Gastrocnemius medialis (tissue), 4 donors: ENCODE data around the gene RBMX. TPM values are rescaled to one million over a fixed set of nuclear protein-coding genes. Genes with fewer than 3 reads are reported as not detected.
"Not testable (repeated sequence)": the region's sequence is repeated elsewhere in the genome, so short reads cannot be mapped to it uniquely, and the experiment has no call there.

Experiments used
- ATAC-seq, 2 donors: fragments of 150-250 bp; one replicate each; pipeline ENCODE4 v1.9.1; 2016
- DNase-seq, 2 donors: peaks; one replicate each; pipeline ENCODE4 v3.0.0-alpha.2; 2019
- H3K27ac ChIP-seq, 4 donors: fragments of 200-600 bp; sonication (generic); 1 replicate in 1 of 4; 2 replicates in 3 of 4; pipeline ENCODE4 v1.5.1; 2016 to 2018; ENCODE audit warnings: mild to moderate bottlenecking in 2 of 4, moderate library complexity in 1 of 4
- H3K27me3 ChIP-seq, 3 donors: fragments of 200-600 bp; sonication (generic) in 2 of 3; 1 replicate in 1 of 3; 2 replicates in 2 of 3; pipeline versions ENCODE4 v1.5.1 to v1.6.0; 2016 to 2019; ENCODE audit warnings: mild to moderate bottlenecking in 1 of 3, moderate library complexity in 1 of 3
- H3K36me3 ChIP-seq, 2 donors: fragments of 200-600 bp; sonication (generic) in 1 of 2; one replicate each; pipeline ENCODE4 v1.5.1; 2017 to 2018
- H3K4me1 ChIP-seq, 2 donors: fragments of 200-600 bp; sonication (generic) in 1 of 2; one replicate each; pipeline ENCODE4 v1.5.1; 2016 to 2017; ENCODE audit warnings: mild to moderate bottlenecking in 2 of 2
- H3K4me3 ChIP-seq, 4 donors: fragments of 200-600 bp; sonication (generic) in 3 of 4; 1 replicate in 1 of 4; 2 replicates in 3 of 4; pipeline ENCODE4 v1.5.1; 2016 to 2019; ENCODE audit warnings: mild to moderate bottlenecking in 2 of 4
- H3K9me3 ChIP-seq, 3 donors: fragments of 200-600 bp; sonication (generic) in 2 of 3; 1 replicate in 1 of 3; 2 replicates in 2 of 3; pipeline ENCODE4 v1.5.1; 2016 to 2019
- POLR2A ChIP-seq, 2 donors: fragments of 450-650 bp; IDR thresholded peaks; one replicate each; pipeline ENCODE4 v1.6.1; 2017; ENCODE audit warnings: antibody characterized with exemption in 2 of 2, mild to moderate bottlenecking in 2 of 2, moderate library complexity in 2 of 2
- in situ Hi-C, 4 donors: fragments of 200-750 bp; cut with MboI; loops; one replicate each; pipeline versions ENCODE4 v1.15.0 to v1.8.0; 2017; ENCODE audit warnings: low sequenced_read_pairs in 4 of 4
- intact Hi-C: fragments of 100-400 bp; cut with DNase I; formaldehyde crosslinking; loops from one replicate; pipeline ENCODE4 v1.15.1; 2023; ENCODE audit warnings: low total_unique reads
- total RNA-seq, 4 donors: library from RNA; depleted of rRNA; stranded (reverse); fragments of >200 nt; gene quantifications; one replicate each; pipeline versions ENCODE4 v1.1.0 to v1.2.3, GENCODE V29; 2016
- TF ChIP-seq, protein P1 (sequence below), 5 experiments: fragments of 450-650 bp in 3 of 5; fragments of 200-600 bp in 2 of 5; sonication (generic) in 2 of 5; IDR thresholded peaks in 4 of 5; conservative IDR thresholded peaks in 1 of 5; 1 replicate in 4 of 5; 2 replicates in 1 of 5; pipeline ENCODE4 v1.5.1; 2016 to 2019; ENCODE audit warnings: antibody characterized with exemption in 5 of 5, mild to moderate bottlenecking in 3 of 5, moderate library complexity in 3 of 5

The RBMX gene
- total RNA-seq, result 100 to 1,000 TPM; 113 to 339 (median 248) TPM

DNA sequence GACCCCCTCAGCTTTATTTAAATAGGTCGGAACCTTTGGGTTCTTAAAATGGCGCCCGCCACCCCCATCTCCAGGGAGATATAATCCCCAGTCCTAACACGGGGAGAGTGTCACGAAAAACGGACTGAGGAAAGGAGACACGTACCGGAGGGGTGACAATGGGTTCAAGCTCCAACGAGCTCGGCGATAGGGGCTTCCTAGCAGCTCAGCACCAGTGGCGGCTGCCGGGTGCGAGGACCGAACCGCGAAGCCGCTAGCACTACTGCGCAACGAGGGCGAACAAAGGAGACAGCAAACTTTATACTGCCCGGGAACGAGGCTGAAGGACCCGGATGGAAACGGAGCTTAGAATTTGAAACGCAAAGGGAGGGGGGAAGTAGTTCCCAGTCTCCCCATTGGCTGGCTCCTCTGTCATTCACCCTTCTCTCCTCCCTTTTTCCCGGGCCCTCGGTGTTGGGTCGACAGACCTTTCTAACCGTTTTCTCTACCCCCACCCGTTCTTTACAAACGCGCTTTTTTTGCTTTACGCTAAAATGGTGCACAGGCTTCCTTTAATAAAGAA is at the start of gene RBMX:
Gene RBMX, minus strand, starts transcription at position 274 of the 562 bp plus-strand sequence. CDS start 1,298 bp downstream, outside the sequence.
- Histone ChIP-seq H3K9me3 (no peaks in the 10 kb centered on the region), H3K27me3 (no peaks in the 10 kb centered on the region), H3K36me3 (peaks cover 0 to 19% of the 10 kb centered on the region in 2 donors), H3K27ac (peak within 1 kb of the TSS; percentile 95 to 98 (median 96)), H3K4me3 (peak within 1 kb of the TSS; percentile 77 to 91 (median 79)), H3K4me1 (peaks cover 8 to 10% of the 10 kb centered on the region in 2 donors)
- peak; percentile 93 to 94 for TF ChIP-seq POLR2A (IDR thresholded peaks at IDR 0.05)
- TF ChIP-seq, protein P1, sequence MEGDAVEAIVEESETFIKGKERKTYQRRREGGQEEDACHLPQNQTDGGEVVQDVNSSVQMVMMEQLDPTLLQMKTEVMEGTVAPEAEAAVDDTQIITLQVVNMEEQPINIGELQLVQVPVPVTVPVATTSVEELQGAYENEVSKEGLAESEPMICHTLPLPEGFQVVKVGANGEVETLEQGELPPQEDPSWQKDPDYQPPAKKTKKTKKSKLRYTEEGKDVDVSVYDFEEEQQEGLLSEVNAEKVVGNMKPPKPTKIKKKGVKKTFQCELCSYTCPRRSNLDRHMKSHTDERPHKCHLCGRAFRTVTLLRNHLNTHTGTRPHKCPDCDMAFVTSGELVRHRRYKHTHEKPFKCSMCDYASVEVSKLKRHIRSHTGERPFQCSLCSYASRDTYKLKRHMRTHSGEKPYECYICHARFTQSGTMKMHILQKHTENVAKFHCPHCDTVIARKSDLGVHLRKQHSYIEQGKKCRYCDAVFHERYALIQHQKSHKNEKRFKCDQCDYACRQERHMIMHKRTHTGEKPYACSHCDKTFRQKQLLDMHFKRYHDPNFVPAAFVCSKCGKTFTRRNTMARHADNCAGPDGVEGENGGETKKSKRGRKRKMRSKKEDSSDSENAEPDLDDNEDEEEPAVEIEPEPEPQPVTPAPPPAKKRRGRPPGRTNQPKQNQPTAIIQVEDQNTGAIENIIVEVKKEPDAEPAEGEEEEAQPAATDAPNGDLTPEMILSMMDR (IDR thresholded peaks at IDR 0.05 in 4 of 5, conservative IDR thresholded peaks at IDR 0.05 in 1 of 5), result no peak
- in situ Hi-C loops (loop anchor here in 1 of 4 donors (25.0 kb wide), 1 partner anchor 168 kb away; no protein-coding TSS in a partner anchor), intact Hi-C loops (loop anchor here (1.0 to 10.0 kb wide), 2 partner anchors 30 to 166 kb away; no protein-coding TSS in a partner anchor)
- DNase-seq (peak; percentile 87 to 91), ATAC-seq (peak; percentile 99)

DNA sequence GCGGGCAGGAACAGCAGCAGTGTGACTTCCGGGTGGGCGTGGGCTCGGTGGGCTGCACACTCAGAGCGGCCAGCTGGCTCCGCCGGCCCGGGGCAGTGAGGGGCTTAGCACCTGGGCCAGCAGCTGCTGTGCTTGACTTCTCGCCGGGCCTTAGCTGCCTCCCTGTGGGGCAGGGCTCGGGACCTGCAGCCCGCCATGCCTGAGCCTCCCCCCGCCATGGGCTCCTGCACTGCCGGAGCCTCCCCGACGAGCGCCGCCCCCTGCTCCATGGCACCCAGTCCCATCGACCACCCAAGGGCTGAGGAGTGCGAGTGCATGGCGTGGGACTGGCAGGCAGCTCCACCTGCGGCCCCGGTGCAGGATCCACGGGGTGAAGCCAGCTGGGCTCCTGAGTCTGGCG is 40.9 kb upstream of the RBMX start:
- H3K27me3 ChIP-seq, DNase-seq, H3K36me3 ChIP-seq, H3K4me3 ChIP-seq, intact Hi-C loops, H3K4me1 ChIP-seq, H3K9me3 ChIP-seq, H3K27ac ChIP-seq, ATAC-seq: not testable (repeated sequence)
- in situ Hi-C loops, result loop anchor here in 1 of 4 donors (10.0 kb wide), 1 partner anchor 217 kb away; no protein-coding TSS in a partner anchor

DNA sequence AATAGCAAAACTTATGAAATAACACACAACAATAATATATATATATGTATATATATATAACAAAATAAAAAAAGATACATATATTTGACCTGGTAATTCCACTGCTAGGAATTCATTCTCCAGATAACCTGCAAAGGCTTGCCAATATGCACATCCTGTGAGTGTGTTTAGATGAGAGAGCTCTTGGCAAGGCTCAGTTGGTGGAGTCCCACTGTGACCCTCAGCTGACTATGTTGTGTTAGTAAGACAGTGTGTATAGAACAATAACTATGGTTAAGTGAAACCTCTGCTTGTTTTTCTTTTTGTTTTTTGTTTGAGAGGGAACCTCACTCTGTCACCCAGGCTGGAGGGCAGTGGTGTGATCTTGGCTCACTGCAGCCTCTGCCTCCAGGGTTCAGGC is 39.5 kb upstream of the RBMX start:
- H3K27ac ChIP-seq, result no peak overlapping the region
- no peaks in the 10 kb centered on the region for H3K27me3 ChIP-seq
- no peaks in the 10 kb centered on the region for H3K36me3 ChIP-seq
- ATAC-seq (no peak), DNase-seq (no peak)
- H3K9me3 ChIP-seq, result no peaks in the 10 kb centered on the region
- TF ChIP-seq, protein P1 (IDR thresholded peaks at IDR 0.05 in 4 of 5, conservative IDR thresholded peaks at IDR 0.05 in 1 of 5), result no peak
- TF ChIP-seq POLR2A (IDR thresholded peaks at IDR 0.05), result no peak
- intact Hi-C loops (no loop called here), in situ Hi-C loops (loop anchor here in 1 of 4 donors (10.0 kb wide), 1 partner anchor 215 kb away; no protein-coding TSS in a partner anchor)
- H3K4me1 ChIP-seq, result no peaks in the 10 kb centered on the region
- H3K4me3 ChIP-seq, result no peak overlapping the region

DNA sequence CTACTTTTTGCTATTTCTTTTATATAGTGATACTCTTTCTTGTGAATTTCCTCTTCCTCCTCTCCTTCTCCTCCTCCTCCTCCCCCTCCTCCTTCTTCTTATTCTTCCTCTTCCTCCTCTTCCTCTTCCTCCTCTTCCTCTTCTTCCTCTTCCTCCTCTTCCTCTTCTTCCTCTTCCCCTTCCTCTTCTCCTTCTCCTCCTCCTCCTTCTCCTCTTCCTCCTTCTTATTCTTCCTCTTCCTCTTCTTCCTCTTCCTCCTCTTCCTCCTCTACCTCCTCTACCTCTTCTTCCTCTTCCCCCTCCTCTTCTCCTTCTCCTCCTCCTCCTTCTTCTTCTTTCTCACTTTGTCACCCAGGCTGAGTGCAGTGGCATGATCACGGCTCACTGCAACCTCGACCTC is 36.3 kb upstream of the RBMX start:
- H3K9me3 ChIP-seq, result no peaks in the 10 kb centered on the region
- H3K27ac ChIP-seq, result no peak overlapping the region
- intact Hi-C loops (no loop called here), in situ Hi-C loops (no loop called here)
- ATAC-seq (no peak), DNase-seq (no peak)
- TF ChIP-seq POLR2A (IDR thresholded peaks at IDR 0.05), result no peak
- TF ChIP-seq, protein P1 (IDR thresholded peaks at IDR 0.05 in 4 of 5, conservative IDR thresholded peaks at IDR 0.05 in 1 of 5), result no peak
- H3K4me1 ChIP-seq, result no peaks in the 10 kb centered on the region
- no peaks in the 10 kb centered on the region for H3K27me3 ChIP-seq
- H3K4me3 ChIP-seq, result no peak overlapping the region
- H3K36me3 ChIP-seq, result no peaks in the 10 kb centered on the region

DNA sequence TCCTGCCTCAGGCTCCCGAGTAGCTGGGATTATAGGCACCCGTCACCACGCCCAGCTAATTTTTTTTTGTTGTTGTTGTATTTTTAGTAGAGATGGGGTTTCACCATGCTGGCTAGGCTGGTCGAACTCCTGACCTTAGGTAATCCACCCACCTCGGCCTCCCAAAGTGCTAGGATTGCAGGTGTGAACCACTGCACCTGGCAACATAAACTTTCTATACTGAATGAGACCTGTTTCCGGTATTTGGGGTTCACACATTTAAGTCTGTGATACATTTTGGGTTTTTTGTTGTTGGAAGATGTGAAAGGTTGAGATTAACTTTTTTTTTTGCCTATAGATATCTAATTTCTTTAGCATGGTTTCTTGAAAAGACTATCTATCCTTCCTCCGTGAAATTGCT is 31.1 kb upstream of the RBMX start:
- DNase-seq, ATAC-seq, H3K4me1 ChIP-seq, intact Hi-C loops, H3K27me3 ChIP-seq, H3K36me3 ChIP-seq, H3K4me3 ChIP-seq, in situ Hi-C loops, H3K27ac ChIP-seq, H3K9me3 ChIP-seq: not testable (repeated sequence)
